DMS 273 treated with DMSO at 0.1 percent for 48 hours (cell line): ENCODE results near the gene FADS1.

ENCODE experiments used
- DNase-seq: peaks from one replicate; lab custom pipeline; 2025; lab: John Stamatoyannopoulos, UW

The FADS1 gene

DNA sequence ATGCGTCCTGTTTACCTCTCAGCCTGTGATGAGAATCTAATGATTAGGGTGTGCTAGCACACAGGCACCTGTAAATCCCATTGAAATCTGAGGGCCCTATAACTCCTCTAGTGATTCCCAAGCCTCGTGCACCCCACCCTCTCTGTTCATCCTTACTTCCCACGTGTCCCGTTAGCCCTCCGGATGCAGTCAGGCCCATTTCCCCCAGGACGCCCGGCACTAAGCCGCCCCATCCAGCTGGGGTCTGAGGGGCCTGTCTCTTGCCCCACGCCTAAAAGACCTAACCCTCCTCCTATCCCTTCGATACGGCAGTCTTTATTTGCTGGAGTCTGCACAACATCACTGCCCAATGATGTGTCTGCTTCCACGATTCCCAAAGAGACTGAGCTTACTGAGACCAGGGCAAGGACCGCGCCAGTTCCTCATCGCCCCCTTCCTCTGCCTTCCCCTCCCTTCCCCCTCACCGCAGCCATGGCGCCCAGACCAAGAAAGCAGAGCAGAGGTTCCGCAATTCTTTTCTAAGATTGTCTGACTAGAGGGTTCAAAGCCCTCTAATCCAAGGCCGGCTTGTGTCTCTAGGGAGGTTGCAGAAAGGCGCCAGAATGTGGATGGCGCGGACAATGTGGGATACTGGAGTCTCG lies 10.2 kb upstream of the FADS1 start:
- no peak for DNase-seq

- DNase-seq, result no peak
Measured at GRCh38 chr11:61820174-61820573, 3.4 kb upstream of the FADS1 start.

DNA sequence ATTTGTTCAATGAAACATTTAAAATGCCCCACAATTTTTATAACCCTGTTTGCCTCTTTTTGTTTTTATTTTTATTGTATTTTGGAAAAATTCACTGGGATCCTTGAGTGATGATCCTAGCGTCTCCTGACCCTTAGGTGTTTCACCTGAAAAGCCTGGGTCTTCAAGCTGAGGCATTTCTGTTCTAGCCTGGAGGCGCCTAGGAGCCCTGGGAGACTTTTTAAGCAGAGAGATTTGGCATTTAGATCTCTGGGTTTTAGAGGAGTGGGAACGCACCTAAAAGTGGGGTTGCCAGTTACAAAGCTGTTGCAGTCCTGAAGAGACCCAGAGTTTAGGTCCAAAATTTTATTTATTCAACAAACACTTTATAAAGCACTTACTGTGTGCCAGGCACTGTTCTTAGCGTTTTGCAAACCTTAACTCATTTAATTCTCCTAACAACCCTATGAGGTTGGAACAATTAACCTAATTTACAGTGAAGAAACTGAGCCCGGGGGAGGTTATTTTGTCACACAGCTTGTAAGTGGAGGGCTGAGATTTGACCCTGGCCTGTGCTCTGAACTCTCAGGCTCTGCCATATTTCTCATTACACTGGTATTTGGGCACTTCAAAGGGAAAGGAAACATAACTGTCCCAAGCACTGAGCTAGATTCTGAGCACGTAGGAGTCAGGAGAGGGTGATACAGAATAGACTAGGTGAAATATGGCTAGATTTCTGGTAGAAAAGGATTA lies 834 bp upstream of the FADS1 start:
- DNase-seq, result no peak

DNA sequence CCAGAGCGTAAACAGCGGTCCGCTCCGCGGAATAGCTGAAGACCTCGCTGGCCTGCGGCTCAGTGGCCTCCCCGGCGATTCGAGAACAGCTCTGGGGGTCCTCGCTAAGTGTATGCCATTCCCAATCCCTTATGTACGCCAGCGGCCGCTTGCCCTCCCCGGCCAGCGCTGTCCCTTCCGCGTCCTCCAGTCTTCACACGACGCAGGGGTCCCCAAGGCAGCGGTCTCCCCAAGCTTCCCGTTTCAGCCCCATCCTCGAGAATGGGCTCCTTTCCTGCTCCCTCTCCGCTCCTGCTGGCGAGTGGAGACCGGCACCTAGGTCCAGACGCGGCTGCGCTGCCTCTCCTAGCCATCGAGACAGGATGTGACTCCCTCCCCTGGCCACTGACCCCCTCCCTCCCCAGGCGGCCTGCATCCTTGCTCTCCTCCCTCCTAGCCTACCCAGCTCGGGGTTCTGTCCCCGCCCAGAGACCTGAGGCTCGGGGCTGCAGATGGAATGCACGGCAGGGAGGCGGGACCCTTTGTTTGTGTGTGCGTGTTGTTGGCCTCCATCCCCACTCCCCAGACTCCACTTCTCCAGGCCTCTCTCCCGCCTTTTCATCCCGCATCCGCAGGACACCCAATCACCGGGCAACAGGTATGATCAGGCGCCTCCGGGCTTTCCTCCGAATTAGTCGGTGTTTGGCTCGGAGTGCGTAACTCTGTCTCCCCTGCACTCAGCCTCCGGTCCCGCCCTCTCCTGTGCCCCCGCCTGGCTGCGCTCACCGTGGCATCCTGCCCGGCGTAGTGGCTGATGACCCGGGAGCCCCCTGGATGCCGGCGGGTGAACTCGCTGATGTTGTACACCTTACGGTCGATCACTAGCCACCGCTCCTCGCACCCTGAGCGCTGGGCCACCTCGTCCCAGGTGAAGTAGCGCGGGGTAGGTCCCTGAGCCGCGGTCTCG lies 740 bp downstream of the FADS1 start:
- peak; percentile 29 for DNase-seq

GRCh38 chr11:61814958-61815789 lies 1.6 kb downstream of the FADS1 start:
- peak; percentile 15 for DNase-seq

DNA sequence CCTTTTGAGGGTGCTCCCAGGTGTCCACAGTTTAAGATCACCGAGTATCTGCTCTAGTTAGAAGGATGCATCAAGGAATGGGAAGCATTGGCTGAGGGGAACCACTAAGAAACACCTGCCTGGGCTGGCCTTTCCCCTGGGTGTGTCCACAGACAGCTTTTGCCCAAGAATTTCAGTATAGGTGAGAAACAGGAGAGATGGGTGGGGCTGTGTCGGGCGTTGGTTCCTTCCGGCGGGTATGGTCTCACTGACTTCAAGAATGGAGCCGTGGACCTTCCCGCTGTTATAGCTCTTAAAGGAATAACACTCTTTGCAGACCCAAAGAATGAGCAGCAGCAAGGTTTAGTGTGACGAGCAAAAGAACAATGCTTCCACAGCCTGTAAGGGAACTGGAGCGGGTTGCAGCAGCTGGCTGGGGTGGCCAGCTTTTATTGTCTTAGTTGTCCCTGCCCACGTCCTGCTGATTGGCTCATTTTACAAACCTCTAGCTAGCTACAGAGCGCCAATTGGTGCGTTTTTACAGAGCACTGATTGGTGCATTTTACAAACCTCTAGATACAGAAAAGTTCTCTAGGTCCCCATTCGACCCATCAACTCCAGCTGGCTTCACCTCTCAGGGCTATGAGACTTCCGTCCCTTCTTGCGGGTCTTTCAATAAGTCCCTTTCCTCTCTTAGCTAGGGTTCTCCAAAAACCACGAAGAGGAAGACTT lies 2.4 kb downstream of the FADS1 start:
- no peak for DNase-seq

DNA sequence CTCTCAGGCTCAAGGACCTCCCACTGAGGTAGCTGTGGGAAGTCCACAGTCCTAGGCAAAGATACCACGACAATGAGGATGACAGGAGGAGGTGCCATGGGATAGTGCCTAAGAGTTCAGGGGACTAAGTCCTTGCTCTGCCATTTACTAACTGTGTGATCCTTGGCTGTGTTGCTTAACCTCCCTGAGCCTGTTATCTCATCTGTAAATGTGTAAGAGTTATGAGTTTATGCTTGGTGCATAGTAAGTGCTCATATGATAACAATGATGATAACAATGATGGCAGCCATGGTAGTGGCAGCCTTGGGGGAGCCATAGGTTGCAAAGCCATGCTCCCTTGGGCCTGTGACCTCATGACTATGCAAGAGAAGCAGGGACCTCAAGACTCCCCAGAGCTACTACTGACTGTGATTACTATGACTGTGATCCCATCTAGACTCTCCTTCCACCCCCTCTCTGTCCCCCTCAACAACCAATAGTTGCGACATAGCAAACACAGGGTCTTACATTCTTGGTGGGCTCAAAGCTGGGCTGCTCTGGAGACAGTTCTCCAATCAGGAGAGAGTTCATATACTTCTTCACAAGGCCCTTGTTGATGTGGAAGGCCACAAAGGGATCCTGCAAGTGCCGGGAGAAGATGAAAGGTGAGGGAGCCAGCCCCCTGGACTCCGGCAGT lies 3.9 kb downstream of the FADS1 start:
- no peak for DNase-seq

DNA sequence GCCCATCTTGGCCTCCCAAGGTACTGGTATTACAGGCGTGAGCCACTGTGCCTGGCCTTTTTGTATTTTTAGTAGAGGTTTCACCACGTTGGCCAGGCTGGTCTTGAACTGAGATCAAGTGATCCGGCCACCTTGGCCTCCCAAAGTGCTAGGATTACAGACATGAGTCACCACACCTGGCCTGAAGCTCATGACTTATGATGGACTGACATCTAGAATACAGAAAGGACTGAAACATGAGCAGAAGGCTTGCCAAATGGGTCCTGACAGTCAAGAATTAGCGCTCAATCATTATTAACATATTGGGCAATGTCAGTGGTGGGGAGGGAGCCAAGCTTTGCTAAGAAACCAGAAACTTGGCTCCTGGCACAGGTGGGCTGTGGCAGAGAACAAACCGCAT lies 5.0 kb downstream of the FADS1 start:
- no peak for DNase-seq

DNA sequence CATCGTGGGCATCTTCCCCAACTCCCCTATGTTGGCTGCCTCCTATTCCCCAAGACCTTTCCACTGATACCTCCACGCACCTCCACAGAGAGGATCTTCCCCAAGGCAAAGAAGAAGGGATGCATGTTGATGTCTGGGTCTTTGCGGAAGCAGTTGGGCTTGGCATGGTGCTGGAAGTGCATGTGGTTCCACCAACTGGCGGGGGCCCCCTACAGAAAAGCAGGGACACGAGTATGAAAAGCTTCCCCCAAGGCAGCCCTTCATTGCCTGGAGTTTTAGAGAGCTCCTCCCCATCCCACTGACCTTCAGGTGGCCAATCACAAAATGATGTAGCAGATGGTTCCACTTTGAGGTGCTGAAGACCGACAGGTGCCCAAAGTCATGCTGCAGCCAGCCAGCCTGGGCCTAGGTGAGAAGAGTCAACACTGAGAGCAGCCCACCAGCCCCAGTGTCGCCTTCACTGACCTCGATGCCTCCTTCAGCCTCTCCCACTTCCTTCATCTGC lies 6.1 kb downstream of the FADS1 start:
- DNase-seq, result no peak

GRCh38 chr11:61806785-61807184 lies 10.0 kb downstream of the FADS1 start:
- DNase-seq, result no peak

DNA sequence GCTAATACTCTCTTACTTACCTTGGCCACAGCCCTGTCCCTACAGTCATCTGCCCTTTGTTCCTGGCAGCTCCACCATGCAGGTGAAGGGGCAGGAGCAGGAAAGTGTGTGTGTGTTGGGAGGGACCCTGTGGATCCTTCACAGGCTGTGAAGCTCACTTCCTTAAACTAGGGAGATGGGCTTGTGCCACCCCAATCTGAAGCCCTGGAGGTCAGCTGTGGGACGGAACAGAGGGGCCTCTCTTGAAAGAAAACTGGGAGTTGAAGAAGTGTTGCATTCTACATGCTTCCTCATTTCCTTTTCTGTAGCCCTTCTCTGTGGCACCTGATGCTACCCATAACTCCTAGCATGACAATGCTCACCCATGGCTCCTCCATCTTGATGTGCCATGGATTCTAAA lies 11.7 kb downstream of the FADS1 start:
- DNase-seq, result no peak

- no peak for DNase-seq
Measured at GRCh38 chr11:61803889-61804647, 12.7 kb downstream of the FADS1 start.

DNA sequence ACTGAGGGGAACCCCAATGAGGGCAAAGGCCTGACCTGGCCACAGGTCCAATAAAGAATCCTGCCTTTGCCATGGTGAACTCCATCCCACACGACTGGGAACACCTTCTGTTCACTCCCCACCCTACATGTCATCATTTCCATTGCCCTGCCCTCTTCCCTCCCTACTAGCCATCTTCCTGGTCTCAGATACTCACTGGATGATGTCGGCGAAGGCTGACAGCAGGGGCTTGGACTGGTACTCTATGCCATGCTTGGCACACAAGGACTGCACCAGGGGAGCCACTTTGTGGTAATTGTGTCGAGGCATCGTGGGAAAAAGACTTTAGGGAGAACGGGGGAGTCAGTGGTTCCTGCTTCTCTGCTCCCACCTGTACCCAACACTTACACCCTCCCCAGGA lies 14.2 kb downstream of the FADS1 start:
- DNase-seq, result no peak

DNA sequence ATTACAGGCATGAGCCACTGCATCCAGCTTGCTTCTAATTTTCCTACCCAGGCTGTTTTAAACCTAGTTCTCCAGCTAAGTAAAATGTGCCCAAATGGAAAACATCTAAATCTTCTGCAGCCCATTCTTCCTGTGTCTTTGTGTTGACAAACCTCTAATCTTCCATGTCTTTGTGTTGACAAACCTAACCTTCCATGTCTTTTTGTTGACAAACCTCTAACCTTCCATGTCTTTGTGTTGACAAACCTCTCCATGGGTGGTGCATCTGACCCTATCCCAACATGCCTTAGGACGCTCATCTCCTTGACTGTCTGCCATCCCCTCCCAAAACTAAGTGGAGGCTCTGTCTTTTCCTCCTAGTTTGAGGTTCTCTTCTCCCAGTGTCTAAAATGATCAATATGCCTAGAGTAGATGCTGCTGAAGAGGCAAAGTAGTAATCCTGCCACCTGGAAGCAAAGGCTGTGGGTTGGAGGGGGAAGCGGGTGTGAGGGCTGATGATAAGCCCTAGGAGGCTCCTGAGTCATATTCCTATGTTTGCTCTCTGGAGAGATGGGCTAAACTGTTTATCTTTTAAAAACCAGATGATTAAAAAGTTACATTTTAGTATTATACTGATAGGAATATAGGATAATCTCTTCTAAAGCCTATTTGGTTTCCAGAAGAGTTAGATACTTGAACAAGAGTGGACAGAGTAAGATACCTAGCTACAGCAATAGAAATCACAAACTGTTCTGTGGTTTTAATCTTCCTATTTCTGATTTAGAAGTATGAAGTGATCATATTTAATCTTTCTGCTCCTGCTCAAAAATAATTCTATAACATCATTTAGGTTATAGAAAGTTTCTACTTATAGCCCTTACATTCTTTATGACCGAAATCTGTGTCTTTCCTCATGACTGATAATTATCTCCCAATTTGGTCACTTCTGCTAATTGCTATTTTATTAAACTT lies 16.2 kb downstream of the FADS1 start:
- no peak for DNase-seq

DNA sequence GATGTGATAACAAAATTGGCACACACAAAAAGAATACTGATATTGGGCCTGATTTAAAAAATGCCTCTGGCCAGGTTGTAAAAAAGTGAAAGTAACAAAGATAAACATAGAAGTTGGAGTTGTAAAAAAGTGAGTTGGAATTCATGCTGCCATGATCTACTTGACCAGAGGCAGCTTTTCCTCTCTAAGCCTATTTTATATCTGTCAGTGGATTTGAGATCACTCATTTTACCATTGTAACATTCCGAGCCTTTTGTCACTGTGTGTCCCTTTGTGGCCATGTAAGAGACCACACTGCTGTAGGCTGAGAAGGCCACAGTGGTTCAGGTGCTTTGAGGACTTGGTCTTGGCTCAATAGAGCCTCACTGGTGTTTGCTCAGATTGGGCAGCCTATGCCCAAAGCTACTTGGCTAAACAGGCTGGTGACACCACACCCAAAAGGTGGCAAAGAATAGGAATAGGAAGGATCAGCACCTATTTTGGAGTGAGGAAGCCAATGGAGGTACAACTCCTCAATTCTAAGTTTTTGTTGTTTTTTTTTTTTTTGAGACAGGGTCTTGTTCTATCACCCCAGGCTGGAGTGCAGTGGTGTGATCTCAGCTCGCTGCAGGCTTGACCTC lies 17.0 kb downstream of the FADS1 start:
- no peak for DNase-seq

- no peak for DNase-seq
Measured at GRCh38 chr11:61797263-61797944, 19.4 kb downstream of the FADS1 start.

DNA sequence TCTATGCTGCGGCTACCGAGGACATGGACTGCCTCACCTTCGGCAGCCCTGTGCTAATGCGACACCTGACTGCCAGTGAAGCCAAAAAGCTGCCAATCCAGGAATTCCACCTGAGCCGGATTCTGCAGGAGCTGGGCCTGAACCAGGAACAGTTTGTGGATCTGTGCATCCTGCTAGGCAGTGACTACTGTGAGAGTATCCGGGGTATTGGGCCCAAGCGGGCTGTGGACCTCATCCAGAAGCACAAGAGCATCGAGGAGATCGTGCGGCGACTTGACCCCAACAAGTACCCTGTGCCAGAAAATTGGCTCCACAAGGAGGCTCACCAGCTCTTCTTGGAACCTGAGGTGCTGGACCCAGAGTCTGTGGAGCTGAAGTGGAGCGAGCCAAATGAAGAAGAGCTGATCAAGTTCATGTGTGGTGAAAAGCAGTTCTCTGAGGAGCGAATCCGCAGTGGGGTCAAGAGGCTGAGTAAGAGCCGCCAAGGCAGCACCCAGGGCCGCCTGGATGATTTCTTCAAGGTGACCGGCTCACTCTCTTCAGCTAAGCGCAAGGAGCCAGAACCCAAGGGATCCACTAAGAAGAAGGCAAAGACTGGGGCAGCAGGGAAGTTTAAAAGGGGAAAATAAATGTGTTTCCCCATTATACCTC lies 20.8 kb downstream of the FADS1 start:
- DNase-seq, result no peak
